Activated CD4-positive, alpha-beta T cell treated with anti-CD3 and anti-CD28 coated beads, Interleukin-2, Interleukin-6, amounts not matched to agents 100 ng/mL and 50 ng/mL, durations not matched to agents 16 hours and 8 hours (primary cell): ENCODE measurements around the gene C10orf95.
"Not testable (repeated sequence)": the region's sequence is repeated elsewhere in the genome, so short reads cannot be mapped to it uniquely, and the experiment has no call there.

Experiments
- DNase-seq: peaks from one replicate; pipeline ENCODE4 v3.0.0-alpha.2; 2020

Gene C10orf95, protein sequence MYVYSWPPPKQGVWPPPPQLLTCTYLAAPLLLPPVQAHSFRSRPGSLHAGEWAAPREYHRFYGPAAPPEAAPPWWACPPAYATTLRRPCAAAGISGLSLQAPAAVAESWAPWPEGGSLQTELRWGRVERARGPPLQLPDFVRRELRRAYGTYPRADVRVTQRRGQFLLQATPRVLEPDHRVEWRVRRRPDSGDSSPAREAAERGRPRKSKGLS

DNA sequence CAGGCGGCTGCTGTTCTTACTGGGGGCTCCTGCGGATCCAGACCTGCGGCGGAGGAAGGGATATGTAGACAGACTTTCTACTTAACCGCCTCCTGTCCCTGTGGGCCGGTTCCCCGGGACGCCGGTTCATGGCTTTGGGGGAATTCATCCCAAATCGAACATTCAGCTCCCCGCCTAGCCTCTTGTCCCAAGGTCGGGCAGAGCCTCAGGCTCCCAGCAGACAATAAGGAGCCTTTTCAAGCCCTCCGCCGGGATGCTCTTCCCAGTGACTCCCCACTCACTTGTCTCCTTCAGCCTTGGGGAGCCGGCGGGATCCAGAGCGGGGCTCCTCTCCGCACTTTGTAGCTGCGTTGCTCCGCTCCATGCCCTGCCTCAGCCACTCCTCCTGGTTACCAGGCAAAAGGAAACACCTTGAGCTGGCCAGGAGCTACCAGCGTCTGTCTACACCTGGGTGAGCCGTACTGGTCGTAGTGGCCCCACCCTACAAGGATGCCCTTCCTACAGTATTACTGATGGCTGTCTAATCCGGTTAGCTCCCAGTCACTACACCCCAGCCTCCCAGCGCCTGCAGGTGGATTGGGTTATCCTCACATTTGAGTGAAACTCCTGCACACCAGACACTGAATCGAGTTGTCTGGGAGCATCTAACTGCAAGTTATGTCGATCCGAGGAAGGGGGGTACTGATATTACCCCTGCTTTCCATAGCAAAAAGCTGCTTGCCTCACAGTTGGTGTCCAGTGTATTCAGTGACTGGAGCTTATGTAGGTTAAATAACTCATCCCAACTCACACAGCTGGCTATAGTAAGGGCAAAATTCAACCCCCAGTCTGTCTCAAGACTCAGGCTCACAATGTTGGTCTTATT lies at the start of gene C10orf95:
TSS of gene C10orf95 (minus strand) at position 439 of the 865 bp plus-strand sequence. CDS start 450 bp downstream, outside the sequence.
- no peak for DNase-seq

DNA sequence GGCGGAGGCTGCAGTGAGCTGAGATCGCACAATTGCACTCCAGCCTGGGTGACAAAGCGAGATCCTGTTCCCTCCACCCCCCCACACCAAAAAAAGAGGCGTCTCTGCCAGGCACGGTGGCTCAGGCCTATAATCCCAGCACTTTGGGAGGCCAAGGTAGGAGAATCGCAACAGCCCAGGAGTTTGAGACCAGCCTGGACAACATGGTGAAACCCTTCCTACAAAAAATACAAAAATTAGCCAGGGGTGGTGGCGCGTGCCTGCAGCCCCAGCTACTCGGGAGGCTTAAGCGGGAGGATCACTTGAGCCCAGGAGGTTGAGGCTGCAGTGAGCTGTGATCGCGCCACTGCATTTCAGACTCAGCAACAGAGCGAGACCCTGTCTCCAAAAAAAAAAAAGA lies 49.3 kb upstream of the C10orf95 start:
- DNase-seq = not testable (repeated sequence)

DNA sequence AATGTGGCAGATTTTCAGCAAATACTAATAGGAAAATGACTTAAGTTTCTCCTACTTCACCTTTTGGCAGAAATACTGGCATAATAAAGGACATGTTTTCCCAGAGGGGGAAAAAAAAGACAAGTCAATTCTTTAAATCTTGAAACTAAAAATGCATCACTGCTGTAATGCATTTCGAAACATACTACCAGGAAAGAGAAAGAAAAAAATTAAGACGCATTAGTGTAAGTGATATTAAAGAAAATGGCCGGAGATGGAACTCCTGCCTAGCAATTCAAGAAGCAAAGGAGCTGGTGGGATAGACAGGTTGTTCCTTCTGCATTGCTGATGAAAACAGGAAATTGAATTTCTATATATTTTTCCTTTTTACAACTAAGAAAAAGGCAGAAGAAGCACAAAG lies 48.0 kb upstream of the C10orf95 start:
- no peak for DNase-seq

DNA sequence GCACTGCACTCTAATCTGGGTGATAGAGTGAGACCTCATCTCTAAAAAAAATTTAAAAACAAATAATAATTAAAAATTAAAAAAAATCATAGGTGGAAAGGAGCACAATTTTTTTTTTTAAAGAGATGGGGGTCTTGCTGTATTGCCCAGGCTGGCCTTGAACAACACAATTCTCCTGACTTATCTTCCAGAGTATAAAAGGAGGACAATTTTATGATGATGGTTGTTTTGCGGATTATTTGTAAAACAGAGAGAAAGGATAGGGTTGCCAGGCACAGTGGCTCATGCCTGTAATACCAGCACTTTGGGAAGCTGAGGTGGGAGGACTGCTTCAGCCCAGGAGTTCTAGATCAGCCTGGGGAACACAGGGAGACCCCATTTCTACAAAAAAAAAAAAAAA lies 46.2 kb upstream of the C10orf95 start:
- DNase-seq = no peak

DNA sequence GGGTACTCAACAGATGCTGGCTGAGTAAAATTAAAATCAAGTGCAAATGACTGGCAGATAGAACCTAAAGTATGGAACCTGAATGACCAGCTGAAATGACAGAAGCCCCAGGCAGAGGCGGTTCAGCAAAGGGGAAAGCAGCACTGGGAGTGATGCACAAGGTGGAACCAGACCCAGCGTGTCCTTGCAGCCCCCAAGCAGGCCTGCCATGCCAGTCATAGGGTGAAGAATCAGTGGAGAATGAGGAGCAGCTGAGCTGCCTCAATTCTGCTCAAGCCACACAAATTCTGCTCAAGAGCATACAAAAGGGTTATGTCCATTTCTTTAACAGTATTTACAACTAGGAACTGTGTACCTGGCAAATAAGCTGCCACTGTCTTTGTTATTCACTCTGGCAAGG lies 42.4 kb upstream of the C10orf95 start:
- DNase-seq = no peak

DNA sequence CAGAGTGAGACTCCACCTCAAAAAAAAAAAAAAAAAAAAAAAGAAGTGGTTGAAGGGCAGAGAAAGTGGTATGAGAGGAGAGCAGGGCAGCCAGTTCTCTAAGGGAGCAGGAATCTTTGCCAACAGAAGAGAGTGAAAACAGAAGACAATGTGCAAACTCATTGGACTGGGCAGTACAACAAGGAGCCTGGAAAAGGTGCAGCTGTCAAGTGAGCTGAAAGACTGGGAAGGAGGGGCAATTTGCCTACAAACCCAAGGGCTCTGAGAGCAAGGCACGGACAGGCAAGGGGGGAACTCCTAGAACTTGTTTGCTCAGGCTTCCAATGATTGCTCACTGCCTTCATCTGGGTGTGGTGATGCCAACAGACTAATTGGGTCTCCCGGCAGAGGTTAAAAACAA lies 41.6 kb upstream of the C10orf95 start:
- no peak for DNase-seq

DNA sequence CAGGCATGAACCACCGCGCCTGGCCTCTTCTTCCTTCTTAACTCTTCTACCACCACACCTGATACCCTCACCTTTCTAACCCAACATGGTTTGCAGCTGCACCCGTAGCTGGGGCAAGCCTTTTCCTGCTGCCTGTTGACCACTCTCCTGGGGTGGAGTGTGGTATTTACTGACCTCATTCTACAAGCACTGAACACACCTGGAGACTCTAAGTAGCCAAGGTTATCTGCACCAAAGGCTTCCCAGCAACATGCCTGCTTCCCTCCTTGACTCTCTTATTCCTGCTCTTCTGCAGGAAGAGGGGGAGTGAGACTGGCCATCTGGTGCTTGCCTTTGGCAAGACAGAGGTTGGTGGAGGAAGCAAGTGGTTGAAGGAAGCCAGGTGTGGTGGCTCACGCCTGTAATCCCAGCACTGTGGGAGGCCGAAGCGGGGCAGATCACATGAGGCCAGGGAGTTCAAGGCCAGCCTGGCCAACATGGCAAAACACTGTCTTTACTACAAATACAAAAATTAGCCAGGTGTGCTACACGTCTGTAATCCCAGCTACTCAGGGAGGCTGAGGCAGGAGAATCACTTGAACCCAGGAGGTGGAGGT lies 41.1 kb upstream of the C10orf95 start:
- DNase-seq = no peak

DNA sequence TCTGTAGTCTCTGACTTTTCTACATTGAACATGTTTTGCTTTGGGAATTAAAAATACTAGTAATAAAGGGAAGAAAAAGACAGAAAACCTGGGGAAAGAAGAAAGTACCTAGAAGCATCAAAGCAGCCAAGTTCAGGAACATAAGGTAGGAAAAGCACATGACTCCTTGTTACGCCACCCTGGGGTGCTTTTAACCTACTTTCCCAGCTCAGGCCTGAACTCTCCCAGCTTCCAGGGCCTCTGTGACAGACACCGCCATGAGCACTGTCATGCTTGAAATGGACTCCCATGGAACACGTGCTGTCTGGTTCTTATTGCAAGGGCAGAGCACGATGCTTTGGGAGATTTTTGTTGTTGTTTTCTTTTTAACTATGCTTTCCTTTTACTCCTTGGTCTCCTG lies 39.8 kb upstream of the C10orf95 start:
- DNase-seq = no peak

DNA sequence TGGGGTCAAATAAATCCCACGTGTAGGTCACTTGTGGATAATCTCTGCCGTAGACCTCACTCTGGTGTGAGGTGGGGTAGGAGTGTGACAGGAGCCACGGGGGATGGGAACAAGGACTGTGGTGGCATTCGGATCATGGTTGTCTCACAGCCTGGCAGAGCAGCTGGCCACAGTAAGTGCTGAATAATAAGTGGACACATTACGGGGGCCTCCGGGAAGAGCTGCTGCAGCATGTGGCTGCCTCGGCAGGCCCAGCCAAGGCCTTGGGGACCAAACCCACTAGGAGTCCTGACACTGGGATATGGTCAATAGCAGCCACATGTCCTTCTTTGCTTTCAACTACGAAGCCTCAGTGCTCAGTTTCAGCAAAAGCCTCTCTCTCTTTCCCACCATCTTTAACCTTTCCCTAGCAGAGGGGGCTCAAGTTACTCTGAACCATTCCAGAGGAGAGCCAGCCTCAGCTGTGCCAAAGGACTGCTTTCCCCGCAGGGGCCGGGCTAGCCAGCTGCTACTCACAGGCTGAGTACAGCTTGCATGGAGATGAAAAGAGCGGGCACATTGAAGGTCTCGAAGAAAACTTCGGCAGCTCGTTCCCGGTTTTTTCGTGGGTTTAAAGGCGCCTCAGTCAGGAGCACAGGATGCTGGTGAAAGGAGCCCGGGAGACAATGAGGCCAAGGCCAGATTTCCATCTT lies 33.9 kb upstream of the C10orf95 start:
- DNase-seq = no peak

DNA sequence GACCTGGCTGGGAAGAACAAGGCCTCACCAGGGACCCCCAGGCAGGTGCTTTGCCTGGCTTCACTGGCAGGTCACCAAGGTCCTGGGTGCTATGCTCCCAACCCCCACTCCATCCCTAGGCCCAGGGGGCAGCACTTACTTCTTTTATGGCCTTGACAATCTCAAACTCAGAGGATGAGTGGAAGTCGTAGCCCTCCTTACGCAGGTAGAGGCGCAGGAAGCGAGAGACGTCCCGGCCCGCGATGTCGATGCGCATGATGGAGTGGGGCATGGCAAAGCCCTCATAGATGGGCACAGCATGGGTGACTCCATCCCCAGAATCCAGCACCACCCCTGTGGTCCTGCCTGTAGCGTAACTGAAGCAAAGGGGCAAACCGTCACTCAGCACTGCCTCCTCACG lies 32.7 kb upstream of the C10orf95 start:
- DNase-seq = no peak

DNA sequence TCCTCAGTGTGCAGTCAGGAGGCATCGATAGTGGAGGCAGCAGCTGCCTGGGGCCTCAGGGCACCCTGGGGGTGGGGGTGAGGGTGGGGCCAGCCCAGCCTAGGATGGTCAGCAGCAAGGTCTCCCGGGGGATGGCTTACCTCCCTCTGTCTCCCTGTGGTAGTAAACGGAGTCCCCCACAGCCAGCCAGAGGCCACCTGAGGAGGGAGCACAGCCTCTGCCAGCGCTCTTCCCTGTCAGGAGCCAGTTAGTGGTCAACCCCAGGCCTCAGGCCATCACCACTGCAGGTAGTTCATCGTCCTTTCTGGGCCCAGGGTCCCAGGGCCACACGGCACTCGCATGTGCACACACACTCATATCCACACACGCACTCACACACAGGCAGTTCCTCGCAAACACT lies 29.1 kb upstream of the C10orf95 start:
- no peak for DNase-seq

DNA sequence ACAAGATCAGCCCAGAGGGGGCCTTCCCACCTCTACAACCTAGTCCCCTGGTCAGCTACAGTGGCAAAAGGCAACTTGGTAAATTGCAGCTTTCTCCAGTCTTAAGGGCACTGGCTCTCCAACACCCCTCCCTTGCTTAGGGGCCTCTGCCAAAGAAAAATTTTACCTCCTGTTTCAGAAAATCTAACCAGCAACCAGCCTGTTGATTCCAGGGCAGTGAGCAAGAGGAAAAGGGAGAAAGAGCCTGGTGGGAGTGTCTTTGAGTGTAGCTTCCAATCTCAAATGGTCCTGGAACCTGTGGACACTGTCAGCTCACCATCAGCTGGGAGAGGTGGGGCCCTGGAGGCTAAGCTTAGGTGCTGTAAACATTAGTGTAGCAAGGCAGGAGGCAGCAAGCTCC lies 28.3 kb upstream of the C10orf95 start:
- DNase-seq = no peak

DNA sequence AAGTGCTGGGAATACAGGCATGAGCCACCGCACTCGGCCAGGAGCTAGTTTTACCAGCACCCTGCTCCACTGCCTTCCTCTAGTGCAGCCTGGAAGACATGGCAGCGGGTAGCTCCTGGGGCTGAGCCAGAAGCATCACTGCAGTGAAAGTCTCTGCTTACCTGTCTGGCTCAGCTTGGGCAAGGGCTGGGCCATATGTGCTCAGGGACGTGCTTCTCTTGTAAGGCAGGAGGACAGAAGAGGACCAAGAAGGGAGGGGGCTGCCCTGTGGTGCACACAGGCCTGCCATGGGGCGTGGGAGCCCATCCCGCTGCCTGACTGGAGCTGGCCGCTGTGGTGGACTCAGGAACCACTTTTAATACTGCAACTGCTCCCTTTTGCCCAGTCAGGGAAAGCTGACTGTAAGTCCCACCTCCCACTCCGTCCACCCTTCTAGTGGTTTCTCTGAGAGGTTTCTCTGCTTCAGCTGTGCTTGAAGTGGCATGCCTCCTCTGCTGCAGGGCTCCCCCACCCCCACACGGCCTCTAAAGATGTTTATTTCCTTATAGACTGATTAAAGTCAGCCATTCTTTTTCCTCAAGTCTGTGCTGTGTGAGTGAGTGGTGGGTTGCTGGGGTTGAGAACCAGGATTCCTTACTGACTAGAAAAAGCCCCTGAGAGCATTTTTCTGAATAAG lies 25.3 kb upstream of the C10orf95 start:
- DNase-seq = no peak

DNA sequence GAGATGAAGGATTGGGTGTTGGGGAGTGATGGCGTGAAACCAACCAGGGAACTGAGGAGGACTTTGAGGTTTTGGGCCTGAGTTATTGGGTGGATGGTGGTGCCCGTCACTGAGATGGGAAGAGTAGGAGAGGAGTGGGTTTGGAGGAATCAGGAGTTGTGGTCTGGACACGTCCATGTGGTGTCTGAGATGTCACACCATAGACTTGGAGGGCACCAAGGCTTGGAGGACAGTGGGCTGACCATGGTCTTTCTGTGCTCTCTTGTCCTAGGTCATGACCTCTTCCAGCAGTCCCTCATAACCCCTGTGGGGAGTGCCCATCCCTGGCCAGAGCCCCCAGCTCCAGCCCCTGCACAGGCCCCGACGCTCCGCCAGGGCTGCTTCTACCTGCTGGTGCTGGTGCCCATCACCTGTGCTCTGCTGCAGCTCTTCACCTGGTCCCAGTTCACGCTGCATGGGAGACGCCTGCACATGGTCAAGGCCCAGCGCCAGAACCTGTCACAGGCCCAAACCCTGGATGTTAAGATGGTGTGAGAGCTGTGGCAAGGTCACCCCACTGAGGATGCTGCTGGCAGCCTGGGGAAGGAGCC lies 24.2 kb upstream of the C10orf95 start:
- no peak for DNase-seq

DNA sequence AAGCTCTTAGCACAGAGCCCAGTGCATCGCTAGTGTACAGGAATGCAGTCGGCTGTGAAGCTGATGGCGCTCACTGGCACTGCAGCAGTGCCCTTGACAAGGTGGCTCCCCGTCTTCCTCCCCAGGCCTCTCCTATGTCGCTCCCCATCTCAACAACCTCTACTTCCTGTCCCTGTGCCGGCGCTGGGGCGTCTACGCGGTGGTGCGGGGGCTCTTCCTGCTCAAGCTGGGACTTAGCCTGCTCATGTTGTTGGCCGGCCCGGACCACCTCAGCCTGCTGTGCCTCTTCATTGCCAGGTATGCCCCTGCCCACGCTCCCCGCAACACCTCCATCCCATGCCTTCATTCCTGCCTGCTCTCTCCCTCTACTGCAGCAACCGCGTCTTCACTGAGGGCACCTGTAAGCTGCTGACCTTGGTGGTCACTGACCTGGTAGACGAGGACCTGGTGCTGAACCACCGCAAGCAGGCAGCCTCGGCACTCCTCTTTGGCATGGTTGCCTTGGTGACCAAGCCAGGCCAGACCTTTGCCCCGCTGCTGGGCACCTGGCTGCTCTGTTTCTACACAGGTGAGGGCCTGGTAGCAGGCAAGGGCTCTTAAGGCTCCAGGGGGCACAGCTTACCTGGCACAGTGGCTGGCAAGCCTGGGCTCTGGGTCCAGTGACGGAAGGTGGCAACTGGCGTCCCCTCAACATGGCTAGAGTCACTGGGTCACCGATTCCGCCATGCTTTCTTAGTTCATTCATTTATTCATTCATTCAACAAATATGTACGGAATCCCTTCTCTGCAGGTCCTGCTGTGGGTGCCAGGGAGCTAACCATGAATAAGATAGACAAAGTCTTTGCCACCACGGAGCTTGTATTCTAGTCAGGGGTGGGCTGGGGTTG lies 22.3 kb upstream of the C10orf95 start:
- DNase-seq = no peak

DNA sequence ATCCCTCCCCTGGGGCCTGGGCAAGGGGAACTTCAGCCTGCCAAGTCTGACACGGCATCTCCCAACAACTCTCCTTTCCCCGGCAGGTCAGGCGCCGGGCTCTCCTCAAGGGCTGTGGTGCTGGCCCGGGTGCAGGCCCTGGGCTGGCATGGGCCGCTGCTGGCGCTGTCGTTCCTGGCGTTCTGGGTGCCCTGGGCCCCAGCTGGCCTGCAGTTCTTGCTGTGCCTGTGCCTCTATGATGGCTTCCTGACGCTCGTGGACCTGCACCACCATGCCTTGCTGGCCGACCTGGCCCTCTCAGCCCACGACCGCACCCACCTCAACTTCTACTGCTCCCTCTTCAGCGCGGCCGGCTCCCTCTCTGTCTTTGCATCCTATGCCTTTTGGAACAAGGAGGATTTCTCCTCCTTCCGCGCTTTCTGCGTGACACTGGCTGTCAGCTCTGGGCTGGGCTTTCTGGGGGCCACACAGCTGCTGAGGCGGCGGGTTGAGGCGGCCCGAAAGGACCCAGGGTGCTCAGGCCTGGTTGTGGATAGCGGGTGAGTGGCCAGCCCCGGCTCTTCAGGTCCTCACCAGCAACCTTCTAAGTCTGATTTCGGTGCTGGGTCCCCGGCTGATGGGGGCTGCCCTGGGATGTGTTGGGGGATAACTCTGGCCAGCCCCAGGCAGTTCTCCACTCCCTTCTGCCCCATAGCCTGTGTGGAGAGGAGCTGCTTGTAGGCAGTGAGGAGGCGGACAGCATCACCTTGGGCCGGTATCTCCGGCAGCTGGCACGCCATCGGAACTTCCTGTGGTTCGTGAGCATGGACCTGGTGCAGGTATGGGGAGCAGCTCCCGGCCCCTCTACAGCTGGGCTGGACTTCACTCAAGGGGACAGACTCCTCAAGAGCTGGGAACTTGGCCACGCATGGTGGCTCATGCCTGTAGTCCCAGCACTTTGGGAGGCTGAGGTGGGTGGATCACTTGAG lies 19.5 kb upstream of the C10orf95 start:
- DNase-seq = no peak

DNA sequence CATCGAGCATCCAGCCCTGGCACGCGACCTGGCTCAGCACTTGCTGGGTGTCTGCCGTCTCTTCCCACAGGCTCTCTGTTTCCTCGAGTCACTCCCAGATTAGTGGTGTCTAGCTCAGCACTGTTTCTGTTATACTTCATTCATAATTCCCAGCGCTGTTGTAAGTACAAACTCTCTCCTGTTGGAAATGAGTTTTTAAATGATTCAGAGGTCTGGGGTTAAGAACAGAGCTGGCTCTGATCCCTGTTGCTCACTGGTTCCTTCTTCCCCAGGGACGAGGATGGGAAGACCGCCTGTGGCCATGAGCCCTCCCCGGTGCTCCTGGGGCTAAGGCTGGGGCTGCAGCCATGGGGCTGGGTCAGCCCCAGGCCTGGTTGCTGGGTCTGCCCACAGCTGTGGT lies 17.3 kb upstream of the C10orf95 start:
- DNase-seq = no peak

DNA sequence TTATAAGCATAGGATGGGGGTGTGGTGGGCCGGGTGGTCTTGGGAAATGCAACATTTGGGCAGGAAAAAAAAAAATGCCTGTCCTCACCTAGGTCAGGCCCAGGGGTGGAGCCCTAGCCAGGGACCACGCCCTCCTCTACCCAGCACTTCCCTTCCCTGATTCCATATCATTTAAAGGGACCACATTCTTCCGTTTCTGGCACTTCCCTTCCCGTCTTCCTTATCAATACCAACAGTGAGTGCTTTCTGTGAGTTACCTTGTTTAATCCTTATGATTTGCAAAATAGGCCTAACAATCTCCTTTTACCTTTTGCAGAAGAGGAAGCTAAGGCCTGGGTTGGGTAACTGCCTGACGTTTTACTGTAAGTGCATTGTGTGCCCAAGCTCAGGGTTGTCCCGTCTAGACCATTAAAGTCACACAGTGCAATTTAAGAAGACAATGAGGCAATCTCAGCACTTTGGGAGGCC lies 16.7 kb upstream of the C10orf95 start:
- no peak for DNase-seq

DNA sequence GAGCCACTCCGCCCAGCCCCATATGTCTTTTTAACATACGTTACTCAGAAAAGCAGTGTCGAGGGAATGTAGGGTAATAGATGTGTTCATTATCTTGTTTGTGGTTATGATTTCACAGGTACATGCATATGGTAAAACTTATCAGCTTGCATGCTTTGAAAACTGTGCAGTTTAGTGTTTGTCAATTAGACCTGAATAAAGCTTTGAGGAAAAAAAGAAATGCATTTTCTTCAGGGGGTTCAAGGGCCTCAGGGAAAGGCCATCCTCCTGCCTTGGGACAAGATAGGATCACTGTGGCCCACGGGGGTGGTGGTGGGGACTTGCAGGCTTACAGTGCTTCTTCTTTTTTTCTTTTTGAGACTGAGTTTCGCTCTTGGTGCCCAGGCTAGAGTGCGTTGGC lies 16.0 kb upstream of the C10orf95 start:
- no peak for DNase-seq

DNA sequence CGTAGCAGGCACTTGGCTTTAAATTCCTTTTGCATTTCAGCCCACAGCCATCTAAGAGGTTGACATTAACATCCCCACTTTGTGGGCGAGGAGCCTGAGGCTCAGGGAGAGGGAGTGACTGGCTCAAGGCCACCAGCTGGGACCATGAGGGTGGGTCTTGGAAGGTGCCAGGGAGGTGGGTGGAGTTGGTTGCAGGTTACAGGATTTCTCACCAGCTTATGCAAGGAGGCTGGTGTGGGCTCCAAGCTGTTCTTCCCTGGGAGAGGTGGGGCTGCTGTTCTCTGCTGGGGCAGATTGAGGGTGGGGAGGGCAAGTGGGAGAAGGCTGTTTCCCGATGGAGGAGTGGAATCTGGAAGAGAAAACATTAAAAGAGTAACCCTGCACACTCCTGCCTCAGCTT lies 14.1 kb upstream of the C10orf95 start:
- DNase-seq = no peak
